ENCODE results near the gene BMPR1B.

- no peak for TF ChIP-seq CTCF (IDR thresholded peaks at IDR 0.05)
- no peak for TF ChIP-seq POLR2A (IDR thresholded peaks at IDR 0.05)
Observed at GRCh38 chr4:94961420-94961819, 203.7 kb downstream of the BMPR1B start.

Data from right lobe of liver (tissue), 4 donors.